GM13977 (cell line): ENCODE data around the gene USP28.
A peak's percentile ranks its signal among the peaks of the same experiment; 100 is the strongest.

Experiments used
- DNase-seq: peaks from one replicate; pipeline ENCODE4 v3.0.0; 2012; ENCODE audit warnings: low spot score
- in situ Hi-C: fragments of 300-500 bp; cut with MboI; formaldehyde crosslinking; loops from one replicate; pipeline ENCODE4 v1.12.0; 2022; ENCODE audit warnings: low sequenced_read_pairs, low pct_unique_long_range_greater_than_20kb, mixed read lengths, inconsistent platforms; ENCODE audit not compliant: unreplicated experiment
- TF ChIP-seq, protein P1 (sequence below): IDR thresholded peaks from 2 replicates; pipeline ENCODE4 v1.5.1; 2012; ENCODE audit warnings: mild to moderate bottlenecking, control low read depth; ENCODE audit not compliant: insufficient read depth; ENCODE audit errors: extremely low read depth, missing control alignments

The USP28 gene

DNA sequence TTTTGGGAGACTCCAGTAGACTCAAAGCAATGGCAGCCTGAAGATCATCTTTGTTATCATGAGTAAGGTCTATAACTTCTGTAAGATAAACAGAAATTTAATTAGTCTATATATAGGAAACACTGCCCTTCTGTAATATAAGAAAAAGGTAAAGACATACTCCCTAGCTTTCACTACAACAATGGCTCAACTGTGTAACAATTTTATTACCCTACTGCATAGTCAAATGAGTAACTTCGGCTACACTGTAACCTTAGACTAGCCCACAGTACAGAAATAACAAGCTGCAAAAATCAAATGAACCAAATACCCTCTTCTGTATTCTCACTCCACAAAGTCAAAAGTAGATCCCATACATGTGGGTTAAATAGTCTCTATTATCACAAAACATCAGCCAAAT lies 33.7 kb downstream of the USP28 start:
- in situ Hi-C loops, result no loop called here
- TF ChIP-seq, protein P1, sequence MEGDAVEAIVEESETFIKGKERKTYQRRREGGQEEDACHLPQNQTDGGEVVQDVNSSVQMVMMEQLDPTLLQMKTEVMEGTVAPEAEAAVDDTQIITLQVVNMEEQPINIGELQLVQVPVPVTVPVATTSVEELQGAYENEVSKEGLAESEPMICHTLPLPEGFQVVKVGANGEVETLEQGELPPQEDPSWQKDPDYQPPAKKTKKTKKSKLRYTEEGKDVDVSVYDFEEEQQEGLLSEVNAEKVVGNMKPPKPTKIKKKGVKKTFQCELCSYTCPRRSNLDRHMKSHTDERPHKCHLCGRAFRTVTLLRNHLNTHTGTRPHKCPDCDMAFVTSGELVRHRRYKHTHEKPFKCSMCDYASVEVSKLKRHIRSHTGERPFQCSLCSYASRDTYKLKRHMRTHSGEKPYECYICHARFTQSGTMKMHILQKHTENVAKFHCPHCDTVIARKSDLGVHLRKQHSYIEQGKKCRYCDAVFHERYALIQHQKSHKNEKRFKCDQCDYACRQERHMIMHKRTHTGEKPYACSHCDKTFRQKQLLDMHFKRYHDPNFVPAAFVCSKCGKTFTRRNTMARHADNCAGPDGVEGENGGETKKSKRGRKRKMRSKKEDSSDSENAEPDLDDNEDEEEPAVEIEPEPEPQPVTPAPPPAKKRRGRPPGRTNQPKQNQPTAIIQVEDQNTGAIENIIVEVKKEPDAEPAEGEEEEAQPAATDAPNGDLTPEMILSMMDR, result no peak
- peak; percentile 29 for DNase-seq

DNA sequence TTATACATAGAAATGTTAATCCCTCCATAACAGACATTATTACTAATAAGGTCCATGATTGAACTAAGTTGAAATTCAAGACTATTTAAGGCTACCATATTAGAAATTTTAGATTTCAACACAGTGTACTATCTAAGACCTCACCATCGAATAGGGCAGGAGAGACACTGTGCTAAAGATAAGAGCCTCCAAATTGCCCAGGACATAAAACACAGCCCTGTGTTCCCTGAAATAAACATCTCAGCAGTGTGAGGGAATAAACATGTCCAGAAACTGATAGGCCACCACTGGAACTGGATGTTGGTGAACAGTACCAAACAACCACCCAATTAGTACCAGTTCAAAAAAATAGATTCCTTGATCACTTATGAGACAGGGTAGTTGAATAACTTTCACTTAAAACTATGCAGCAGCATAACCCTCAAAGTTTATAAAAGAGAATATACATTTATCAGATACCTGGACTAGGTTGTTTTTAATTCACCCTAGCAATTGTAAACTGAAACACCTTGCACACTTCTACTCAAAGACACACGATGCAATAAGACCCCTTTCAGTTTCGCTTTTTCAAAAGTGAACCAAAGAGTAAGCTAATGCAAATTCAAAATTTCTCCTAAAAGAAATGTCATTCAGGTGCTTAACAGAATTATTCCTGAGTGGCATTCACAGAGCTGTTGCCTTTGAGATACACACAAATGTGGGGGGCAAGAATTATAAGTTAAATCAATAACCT lies 34.3 kb downstream of the USP28 start:
- in situ Hi-C loops, result no loop called here
- TF ChIP-seq, protein P1, result no peak
- DNase-seq, result peak; percentile 17

DNA sequence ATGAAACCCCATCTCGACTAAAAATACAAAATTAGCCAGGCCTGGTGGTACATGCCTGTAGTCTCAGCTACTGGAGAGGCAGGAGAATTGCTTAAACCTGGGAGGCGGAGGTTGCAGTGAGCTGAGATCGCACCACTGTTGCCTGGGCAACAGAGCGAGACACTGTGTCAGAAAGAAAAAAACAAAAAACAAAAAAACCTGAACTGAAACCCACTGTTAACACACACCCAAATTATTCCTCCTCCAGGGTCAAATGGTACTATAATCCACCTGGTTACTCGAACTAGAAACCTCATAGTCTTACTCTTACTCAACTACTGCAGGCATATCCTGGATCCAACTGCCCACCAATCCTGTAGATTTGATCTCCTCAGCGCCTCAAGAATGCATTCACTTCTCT lies 35.5 kb downstream of the USP28 start:
- peak; percentile 46 for DNase-seq
- TF ChIP-seq, protein P1, result no peak
- in situ Hi-C loops, result no loop called here

DNA sequence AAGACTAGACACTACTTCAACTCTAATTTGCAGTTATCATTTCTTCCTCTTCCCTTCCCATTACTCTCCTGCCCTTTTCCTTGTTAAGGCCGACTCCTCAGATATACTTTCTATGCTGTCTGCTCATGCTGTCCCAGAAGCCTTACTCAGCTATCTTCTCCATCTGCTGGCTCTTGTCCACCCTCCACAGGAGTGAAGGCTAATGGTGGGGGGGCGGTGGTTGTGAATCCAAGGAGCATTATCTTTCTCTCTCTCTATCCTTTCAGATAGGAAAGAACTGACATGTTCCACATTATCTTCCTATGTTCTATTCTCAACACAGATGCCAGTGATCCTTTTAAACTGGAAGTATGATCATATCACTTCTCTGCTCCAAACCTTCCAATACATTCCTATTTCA lies 37.4 kb downstream of the USP28 start:
- TF ChIP-seq, protein P1, result no peak
- in situ Hi-C loops, result no loop called here
- DNase-seq, result no peak

DNA sequence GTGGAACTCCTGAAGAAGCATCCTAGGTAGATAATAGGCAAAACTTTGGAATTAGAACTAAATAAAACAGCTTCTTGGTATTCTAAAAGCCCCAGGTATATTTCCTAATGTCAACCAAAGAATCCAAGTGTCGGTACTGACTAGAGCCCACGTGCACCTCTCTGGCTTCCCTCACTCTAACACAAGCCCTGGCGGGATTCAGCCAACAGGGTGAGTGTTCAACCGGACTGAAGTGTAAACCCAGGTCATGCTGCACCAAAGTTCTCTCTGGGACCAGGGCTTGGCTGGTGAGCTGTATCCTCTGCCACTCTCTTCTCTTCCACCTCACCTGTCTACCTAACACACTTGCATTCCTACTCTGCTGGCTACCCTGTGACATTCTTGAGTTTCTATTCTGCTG lies 40.1 kb downstream of the USP28 start:
- TF ChIP-seq, protein P1, result no peak
- in situ Hi-C loops, result no loop called here
- DNase-seq, result no peak

DNA sequence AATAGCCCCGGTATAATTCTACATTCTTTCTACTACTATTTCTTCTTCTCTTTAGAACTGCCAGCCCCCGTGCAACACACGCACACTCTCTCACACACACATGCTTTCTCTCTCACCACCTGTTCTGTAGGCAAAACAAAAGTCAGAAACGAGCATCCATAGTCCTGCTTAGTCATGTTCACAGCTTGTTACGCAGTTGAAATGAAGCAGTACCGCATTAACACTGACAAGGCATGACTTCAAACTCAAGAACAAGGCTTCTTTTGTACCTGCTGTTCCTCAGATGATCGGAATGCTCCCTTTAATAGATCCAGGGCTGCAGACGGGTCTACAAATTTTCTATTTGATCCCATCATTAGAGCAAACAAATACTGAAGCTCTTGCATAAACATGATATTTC lies 42.2 kb downstream of the USP28 start:
- TF ChIP-seq, protein P1, result no peak
- in situ Hi-C loops, result no loop called here
- DNase-seq, result no peak
